HG02943 (cell line): ENCODE data around the gene NOC3L.
"Not testable (repeated sequence)": the region's sequence is repeated elsewhere in the genome, so short reads cannot be mapped to it uniquely, and the experiment has no call there.

Experiments
- ATAC-seq: cut with Tn5 transposase; IDR thresholded peaks from one replicate; pipeline ENCODE4 v1.9.1; 2021; ENCODE audit warnings: mild to moderate bottlenecking, low read depth, moderate library complexity; ENCODE audit not compliant: unreplicated experiment

NOC3L gene

GRCh38 chr10:94362360-94363250, at the start of gene NOC3L:
Gene NOC3L (minus strand): TSS chr10:94362939. CDS start chr10:94362838, 101 bp downstream.
- peak; percentile 100 for ATAC-seq

- no peak for ATAC-seq
These were observed 49.7 kb upstream of the NOC3L start for GRCh38 chr10:94412449-94412848.

GRCh38 chr10:94411304-94411703, 48.6 kb upstream of the NOC3L start:
- ATAC-seq = no peak

GRCh38 chr10:94409021-94409657, 46.4 kb upstream of the NOC3L start:
- no peak for ATAC-seq

- no peak for ATAC-seq
These were observed 44.9 kb upstream of the NOC3L start for GRCh38 chr10:94407668-94408067.

GRCh38 chr10:94405406-94405805, 42.7 kb upstream of the NOC3L start:
- no peak for ATAC-seq

- ATAC-seq = peak; percentile 49
These were observed 40.9 kb upstream of the NOC3L start for GRCh38 chr10:94403380-94404213.

- peak; percentile 31 for ATAC-seq
These were observed 40.2 kb upstream of the NOC3L start for GRCh38 chr10:94402843-94403379.

GRCh38 chr10:94402204-94402842, 39.6 kb upstream of the NOC3L start, which contains the start of gene TBC1D12:
Gene TBC1D12 (plus strand): TSS chr10:94402541. CDS start chr10:94402614, 73 bp downstream.
- peak; percentile 67 for ATAC-seq

GRCh38 chr10:94398762-94399161, 36.0 kb upstream of the NOC3L start:
- no peak for ATAC-seq

GRCh38 chr10:94397549-94398370, 35.0 kb upstream of the NOC3L start:
- no peak for ATAC-seq

GRCh38 chr10:94392117-94392516, 29.4 kb upstream of the NOC3L start:
- ATAC-seq = not testable (repeated sequence)

- ATAC-seq = not testable (repeated sequence)
These were observed 23.0 kb upstream of the NOC3L start for GRCh38 chr10:94385733-94386132.

GRCh38 chr10:94383530-94383929, 20.8 kb upstream of the NOC3L start:
- no peak for ATAC-seq

GRCh38 chr10:94376865-94377264, 14.1 kb upstream of the NOC3L start:
- no peak for ATAC-seq

GRCh38 chr10:94375374-94375773, 12.6 kb upstream of the NOC3L start:
- ATAC-seq = no peak

- no peak for ATAC-seq
These were observed 7.8 kb upstream of the NOC3L start for GRCh38 chr10:94370501-94370900.

- no peak for ATAC-seq
These were observed 3.6 kb upstream of the NOC3L start for GRCh38 chr10:94366382-94366781.

GRCh38 chr10:94364482-94364881, 1.7 kb upstream of the NOC3L start:
- ATAC-seq = no peak
